ENCODE results near the gene WAC. TPM values are rescaled to one million over a fixed set of nuclear protein-coding genes. Genes with fewer than 3 reads are reported as not detected.

Gene WAC
- total and polyA plus RNA-seq, 9 of the 15 experiments (the other 6 are each of a cell fraction or from before 2014, with no cell fraction given) = 24.8 to 123 (median 78.2) TPM

DNA sequence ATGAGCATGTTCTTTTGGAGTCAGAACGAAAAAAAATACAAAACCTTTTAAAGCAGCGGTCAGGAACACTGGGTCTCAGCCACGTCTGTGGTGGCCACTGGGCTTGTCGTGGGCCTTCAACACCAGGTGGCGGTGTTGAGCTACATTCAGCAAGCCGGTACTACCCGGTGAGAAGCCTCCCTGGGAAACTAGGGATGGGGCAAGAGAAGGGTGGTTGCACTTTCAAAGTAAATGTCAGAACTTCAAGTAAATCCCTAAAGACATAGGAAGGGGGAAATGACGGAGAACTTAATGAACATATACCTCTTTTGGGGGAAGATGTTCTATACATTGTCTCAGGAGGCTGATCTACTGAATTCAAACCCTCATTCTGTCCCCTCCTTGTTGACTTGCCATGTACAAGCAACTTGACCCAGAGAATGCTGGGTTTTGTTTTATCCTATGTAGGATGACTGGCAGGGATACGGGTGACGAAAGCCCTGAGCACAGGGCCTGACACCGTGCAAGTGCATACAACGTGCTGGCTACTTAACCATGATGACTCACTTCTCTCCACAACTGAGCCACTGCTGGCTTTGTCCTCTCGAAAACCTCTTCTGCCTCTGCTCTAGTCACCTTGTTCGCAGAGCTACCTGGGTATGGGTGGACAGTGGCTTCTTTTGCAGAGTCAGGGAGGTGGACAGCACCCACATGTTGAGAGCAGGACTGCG, 95.4 kb downstream of the WAC start (continued):
- TF ChIP-seq, protein P1, sequence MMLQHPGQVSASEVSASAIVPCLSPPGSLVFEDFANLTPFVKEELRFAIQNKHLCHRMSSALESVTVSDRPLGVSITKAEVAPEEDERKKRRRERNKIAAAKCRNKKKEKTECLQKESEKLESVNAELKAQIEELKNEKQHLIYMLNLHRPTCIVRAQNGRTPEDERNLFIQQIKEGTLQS (IDR thresholded peaks at IDR 0.05) = peak; percentile 82
- TF ChIP-seq, protein P1 (CRISPR knock-in tag; conservative IDR thresholded peaks at IDR 0.05) = no peak
- 0 out of 2 replicates have a peak, but pooled peaks have one; percentile 20 for TF ChIP-seq NCOR1 (IDR thresholded peaks at IDR 0.05)
- peak; percentile 17; the same call in 1 of the 2 replicates for TF ChIP-seq NFIC (IDR thresholded peaks at IDR 0.05)
- TF ChIP-seq RCOR1 (IDR thresholded peaks at IDR 0.05; ENCODE audit: borderline replicate concordance in 1 of 2, low read depth in 2 of 2, low read length in 2 of 2) = 0 out of 4 replicates have a peak, but pooled peaks of 1 of the 2 experiments have one; percentile 40
- TF ChIP-seq HMGN3 (IDR thresholded peaks at IDR 0.05; ENCODE audit: borderline replicate concordance, extremely low read depth, insufficient read length, low read depth, low read length) = no peak
- no peak for TF ChIP-seq SRSF1 (IDR thresholded peaks at IDR 0.05; ENCODE audit: low read depth, low read length)
- TF ChIP-seq SRF (CRISPR knock-in tag; IDR thresholded peaks at IDR 0.05) = peak in 1 of 2 experiments; percentile 86; a peak in 1 of 4 replicates
- TF ChIP-seq, protein P2, sequence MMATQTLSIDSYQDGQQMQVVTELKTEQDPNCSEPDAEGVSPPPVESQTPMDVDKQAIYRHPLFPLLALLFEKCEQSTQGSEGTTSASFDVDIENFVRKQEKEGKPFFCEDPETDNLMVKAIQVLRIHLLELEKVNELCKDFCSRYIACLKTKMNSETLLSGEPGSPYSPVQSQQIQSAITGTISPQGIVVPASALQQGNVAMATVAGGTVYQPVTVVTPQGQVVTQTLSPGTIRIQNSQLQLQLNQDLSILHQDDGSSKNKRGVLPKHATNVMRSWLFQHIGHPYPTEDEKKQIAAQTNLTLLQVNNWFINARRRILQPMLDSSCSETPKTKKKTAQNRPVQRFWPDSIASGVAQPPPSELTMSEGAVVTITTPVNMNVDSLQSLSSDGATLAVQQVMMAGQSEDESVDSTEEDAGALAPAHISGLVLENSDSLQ (IDR thresholded peaks at IDR 0.05) = peak; percentile 54
- TF ChIP-seq RFX1 (IDR thresholded peaks at IDR 0.05) = no peak
- TF ChIP-seq SMC3 (conservative IDR thresholded peaks at IDR 0.05; ENCODE audit: insufficient read depth, low read depth, low read length) = peak; percentile 94
- 0 out of 2 replicates have a peak, but pooled peaks have one; percentile 11 for TF ChIP-seq ESRRA (IDR thresholded peaks at IDR 0.05; ENCODE audit: borderline replicate concordance, low read depth)

Measured in K562 (cell line).